K562 (cell line): ENCODE measurements around the gene CEP20. TPM values are rescaled to one million over a fixed set of nuclear protein-coding genes. Genes with fewer than 3 reads are reported as not detected.
A peak's percentile ranks its signal among the peaks of the same experiment; 100 is the strongest.

ENCODE experiments used
- ASH1L ChIP-seq: fragments of 450-650 bp; IDR thresholded peaks from 2 replicates; pipeline ENCODE4 v1.6.1; 2018; ENCODE audit warnings: borderline replicate concordance, mild to moderate bottlenecking, low read depth; ENCODE audit not compliant: partially characterized antibody
- CCNT2 ChIP-seq: IDR thresholded peaks from 2 replicates; pipeline ENCODE4 v1.6.1; 2011; ENCODE audit warnings: borderline replicate concordance, low read depth, mild to moderate bottlenecking, moderate library complexity, mixed read lengths, low read length; ENCODE audit not compliant: insufficient read length; ENCODE audit errors: extremely low read depth
- EGR1 ChIP-seq: fragments of 450-650 bp; conservative IDR thresholded peaks from 2 replicates; pipeline ENCODE4 v1.6.1; 2017; ENCODE audit warnings: mild to moderate bottlenecking
- ELF2 ChIP-seq: fragments of 250-450 bp; sonication (Bioruptor Pico); IDR thresholded peaks from 2 replicates; pipeline ENCODE4 v1.5.0; 2021; ENCODE audit warnings: mild to moderate bottlenecking
- FOXO4 ChIP-seq: fragments of 450-650 bp; formaldehyde crosslinking; IDR thresholded peaks from 2 replicates; pipeline ENCODE4 v1.4.0; 2020; ENCODE audit warnings: mild to moderate bottlenecking, moderate library complexity
- GTF2E2 ChIP-seq: fragments of 200-800 bp; sonication (Bioruptor generic); IDR thresholded peaks from 2 replicates; pipeline ENCODE4 v1.6.1; 2016; ENCODE audit warnings: missing genetic modification characterization, missing compliant biosample characterization
- HDAC3 ChIP-seq: fragments of 450-650 bp; IDR thresholded peaks from 2 replicates; pipeline ENCODE4 v1.6.1; 2018; ENCODE audit warnings: borderline replicate concordance, mild to moderate bottlenecking, moderate library complexity; ENCODE audit not compliant: partially characterized antibody
- MXD1 ChIP-seq: fragments of 250-450 bp; sonication (Bioruptor Pico); IDR thresholded peaks from 2 replicates; pipeline ENCODE4 v1.8.0; 2021; ENCODE audit warnings: borderline replicate concordance, mild to moderate bottlenecking, moderate library complexity; ENCODE audit not compliant: poor library complexity, severe bottlenecking
- PCBP2 ChIP-seq: fragments of 200-400 bp; formaldehyde crosslinking; IDR thresholded peaks from 2 replicates; pipeline ENCODE4 v1.6.1; 2018; ENCODE audit warnings: low read length, low read depth, mild to moderate bottlenecking, moderate library complexity; ENCODE audit not compliant: poor library complexity, severe bottlenecking
- PML ChIP-seq: IDR thresholded peaks from 2 replicates; pipeline ENCODE4 v1.6.1; 2012; ENCODE audit warnings: low read length, inconsistent platforms
- POLR2H ChIP-seq: IDR thresholded peaks from 2 replicates; pipeline ENCODE4 v1.6.1; 2016; ENCODE audit warnings: missing genetic modification characterization, low read depth, mild to moderate bottlenecking, control low read depth, missing compliant biosample characterization, moderate library complexity
- RAD21 ChIP-seq, 2 experiments: fragments of 250-450 bp in 1 of 2; fragments of 450-650 bp in 1 of 2; sonication (Bioruptor Pico) in 1 of 2; formaldehyde crosslinking in 1 of 2; IDR thresholded peaks in 1 of 2; conservative IDR thresholded peaks in 1 of 2; 2 replicates each; pipeline versions ENCODE4 v1.4.0 to v1.8.0; 2020 to 2022; ENCODE audit warnings: mild to moderate bottlenecking in 2 of 2, moderate library complexity in 1 of 2
- RBM14 ChIP-seq: fragments of 200-400 bp; formaldehyde crosslinking; IDR thresholded peaks from 2 replicates; pipeline ENCODE4 v1.6.1; 2018; ENCODE audit warnings: low read depth, mild to moderate bottlenecking, low read length, moderate library complexity, borderline replicate concordance; ENCODE audit not compliant: insufficient read depth
- SP1 ChIP-seq: sonication (generic); formaldehyde crosslinking; IDR thresholded peaks from 2 replicates; pipeline ENCODE4 v1.8.1; 2022; ENCODE audit warnings: mild to moderate bottlenecking, missing genetic modification reagents
- STAT5B ChIP-seq: fragments of 250-450 bp; sonication (Bioruptor Pico); IDR thresholded peaks from 2 replicates; pipeline ENCODE4 v1.8.0; 2021; ENCODE audit warnings: mild to moderate bottlenecking, inconsistent platforms
- TAF1 ChIP-seq: IDR thresholded peaks from 2 replicates; pipeline ENCODE4 v1.6.1; 2011; ENCODE audit warnings: mild to moderate bottlenecking, low read length, moderate library complexity; ENCODE audit not compliant: insufficient read depth, control insufficient read depth, severe bottlenecking; ENCODE audit errors: extremely low read depth
- ZBTB12 ChIP-seq: fragments of 250-450 bp; sonication (Bioruptor Pico); IDR thresholded peaks from 2 replicates; pipeline ENCODE4 v1.4.0; 2020
- ZFP1 ChIP-seq: fragments of 450-650 bp; formaldehyde crosslinking; IDR thresholded peaks from 2 replicates; pipeline ENCODE4 v1.4.0; 2020; ENCODE audit warnings: mild to moderate bottlenecking, mixed read lengths
- ZNF263 ChIP-seq: sonication (generic); formaldehyde crosslinking; IDR thresholded peaks from 2 replicates; pipeline ENCODE4 v1.8.0; 2022; ENCODE audit warnings: mild to moderate bottlenecking, missing genetic modification reagents, borderline replicate concordance
- ZNF277 ChIP-seq: fragments of 250-450 bp; sonication (Bioruptor Pico); IDR thresholded peaks from 2 replicates; pipeline ENCODE4 v1.8.0; 2022; ENCODE audit warnings: inconsistent platforms, mild to moderate bottlenecking, moderate library complexity, borderline replicate concordance
- ZNF77 ChIP-seq: fragments of 250-450 bp; sonication (Bioruptor Pico); IDR thresholded peaks from 2 replicates; pipeline ENCODE4 v1.5.0; 2020
- polyA plus RNA-seq, 8 experiments: library from polyadenylated mRNA; depleted of rRNA in 4 of 8; stranded (reverse) in 5 of 8; unstranded in 3 of 8; fragments of >200 nt; fragmentation: Nextera tagmentation in 2 of 8; fragmentation: Illumina TruSeq in 1 of 8; extraction: Ambion mirVana in 2 of 8; extraction: Trizol in 1 of 8; gene quantifications; 2 replicates each; pipeline versions ENCODE4 v1.2.1 to v1.2.3, GENCODE V29; 2011 to 2014; ENCODE audit warnings: inconsistent platforms in 1 of 8, missing spikeins in 1 of 8
- total RNA-seq, 7 experiments: library from RNA; depleted of rRNA in 6 of 7; stranded (reverse); fragments of >200 nt in 6 of 7; fragmentation: Illumina TruSeq in 2 of 7; extraction: Trizol in 2 of 7; gene quantifications; 2 replicates each; pipeline versions ENCODE4 v1.2.1 to v1.2.3, GENCODE V29; 2011 to 2021; ENCODE audit warnings: low replicate concordance in 1 of 7

Gene CEP20
- total and polyA plus RNA-seq, 9 of the 15 experiments (the other 6 are each of a cell fraction or from before 2014, with no cell fraction given) = 41.3 to 150 (median 104) TPM

- TF ChIP-seq ZBTB12 (CRISPR knock-in tag) = no peak
- peak; percentile 83 for TF ChIP-seq POLR2H (tag)
- TF ChIP-seq PML = peak; percentile 72
- TF ChIP-seq STAT5B = no peak
- 0 out of 2 replicates have a peak, but pooled peaks have one; percentile 13 for TF ChIP-seq ZNF263
- TF ChIP-seq TAF1 = peak; percentile 98
- no peak for TF ChIP-seq MXD1 (CRISPR knock-in tag)
- TF ChIP-seq ASH1L = peak; percentile 38
- no peak for TF ChIP-seq RAD21 (CRISPR knock-in tag; conservative IDR thresholded peaks at IDR 0.05 in 1 of 2, IDR thresholded peaks at IDR 0.05 in 1 of 2)
- TF ChIP-seq FOXO4 (CRISPR knock-in tag) = no peak
- TF ChIP-seq SP1 (CRISPR knock-in tag) = peak; percentile 96
- no peak for TF ChIP-seq ZNF277 (CRISPR knock-in tag)
- TF ChIP-seq GTF2E2 (tag) = peak; percentile 76; the same call in 1 of the 2 replicates
- no peak for TF ChIP-seq ELF2 (CRISPR knock-in tag)
- no peak for TF ChIP-seq PCBP2
- no peak for TF ChIP-seq ZNF77 (CRISPR knock-in tag)
- peak; percentile 70 for TF ChIP-seq EGR1
- no peak for TF ChIP-seq HDAC3
- no peak for TF ChIP-seq ZFP1 (CRISPR knock-in tag)
- no peak for TF ChIP-seq RBM14
- TF ChIP-seq CCNT2 = peak; percentile 66
Observed at GRCh38 chr16:15888072-15888976, at the start of gene CEP20 (continued).
